Astrocyte (in vitro differentiated cells and primary cell): ENCODE results near the gene EBLN1.

Experiments
- EZH2 ChIP-seq: IDR thresholded peaks from 2 replicates; pipeline ENCODE4 v1.6.1; 2012; ENCODE audit warnings: mild to moderate bottlenecking, low read length, inconsistent platforms; ENCODE audit not compliant: insufficient read depth
- TF ChIP-seq, protein P1 (sequence below): IDR thresholded peaks from 2 replicates; pipeline ENCODE4 v1.5.1; 2011; ENCODE audit warnings: low read depth, mild to moderate bottlenecking, inconsistent platforms, low read length, moderate library complexity; ENCODE audit not compliant: insufficient read depth

DNA sequence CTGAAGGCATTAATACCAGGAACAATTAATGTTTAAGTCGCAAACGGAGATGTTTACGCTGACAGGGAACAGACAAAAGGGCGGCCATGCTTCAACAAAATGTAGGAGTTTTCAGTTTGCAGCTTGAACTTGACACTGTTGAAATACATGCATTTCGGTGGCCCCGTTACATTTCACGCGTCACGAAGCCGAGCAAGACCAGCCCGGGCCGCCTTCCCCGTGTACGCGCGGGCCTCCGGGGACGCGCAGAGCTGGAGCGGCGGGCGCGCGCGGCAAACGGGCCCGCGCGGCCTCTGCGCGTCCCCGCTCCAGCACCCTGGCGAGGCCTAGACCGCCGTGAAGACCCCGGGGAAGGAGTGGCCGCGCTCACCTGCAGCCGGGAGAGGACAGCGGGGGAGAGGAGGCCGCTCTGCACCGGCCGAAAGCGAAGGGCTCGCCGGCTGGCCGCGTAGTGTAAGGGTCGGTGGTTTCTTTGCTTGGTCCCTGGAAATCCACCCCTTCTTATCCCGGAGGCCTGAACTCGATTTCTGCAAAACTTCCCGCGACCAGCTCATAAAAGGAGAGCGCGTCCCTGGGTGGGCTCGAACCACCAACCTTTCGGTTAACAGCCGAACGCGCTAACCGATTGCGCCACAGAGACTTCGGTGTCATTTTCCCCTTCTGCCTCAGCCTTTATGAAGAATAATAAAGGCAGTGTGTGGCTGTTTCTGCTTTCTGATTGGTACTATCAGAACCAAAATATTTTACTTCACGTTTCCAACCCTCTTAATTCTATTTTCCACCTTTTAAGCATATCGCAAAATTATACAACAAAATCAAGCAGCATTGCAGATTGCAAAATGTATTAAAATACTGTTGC is 11.4 kb upstream of the EBLN1 start:
- TF ChIP-seq, protein P1, sequence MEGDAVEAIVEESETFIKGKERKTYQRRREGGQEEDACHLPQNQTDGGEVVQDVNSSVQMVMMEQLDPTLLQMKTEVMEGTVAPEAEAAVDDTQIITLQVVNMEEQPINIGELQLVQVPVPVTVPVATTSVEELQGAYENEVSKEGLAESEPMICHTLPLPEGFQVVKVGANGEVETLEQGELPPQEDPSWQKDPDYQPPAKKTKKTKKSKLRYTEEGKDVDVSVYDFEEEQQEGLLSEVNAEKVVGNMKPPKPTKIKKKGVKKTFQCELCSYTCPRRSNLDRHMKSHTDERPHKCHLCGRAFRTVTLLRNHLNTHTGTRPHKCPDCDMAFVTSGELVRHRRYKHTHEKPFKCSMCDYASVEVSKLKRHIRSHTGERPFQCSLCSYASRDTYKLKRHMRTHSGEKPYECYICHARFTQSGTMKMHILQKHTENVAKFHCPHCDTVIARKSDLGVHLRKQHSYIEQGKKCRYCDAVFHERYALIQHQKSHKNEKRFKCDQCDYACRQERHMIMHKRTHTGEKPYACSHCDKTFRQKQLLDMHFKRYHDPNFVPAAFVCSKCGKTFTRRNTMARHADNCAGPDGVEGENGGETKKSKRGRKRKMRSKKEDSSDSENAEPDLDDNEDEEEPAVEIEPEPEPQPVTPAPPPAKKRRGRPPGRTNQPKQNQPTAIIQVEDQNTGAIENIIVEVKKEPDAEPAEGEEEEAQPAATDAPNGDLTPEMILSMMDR, result no peak
- TF ChIP-seq EZH2, result no peak
